ENCODE measurements around the gene TBC1D4. TPM values are rescaled to one million over a fixed set of nuclear protein-coding genes. Genes with fewer than 3 reads are reported as not detected.

The TBC1D4 gene
- total RNA-seq, 1 experiment from 2014 or later: 19.5 TPM

- H2AFZ ChIP-seq: no peak overlapping the region
- no peak overlapping the region for H3K4me3 ChIP-seq
- 0 out of 2 replicates have a peak, but pooled peaks cover 14% of the 10 kb centered on the region for H3K79me2 ChIP-seq (ENCODE audit: low read depth)
- no peaks in the 10 kb centered on the region for H4K20me1 ChIP-seq (ENCODE audit: insufficient read depth)
- no peak for DNase-seq
- BruUV-seq (replicated peaks): no TSS peak
- ChIA-PET CTCF (no interaction called here), POLR2A (ENCODE audit: unreplicated experiment) (no interaction called here)
- H3K36me3 ChIP-seq (ENCODE audit: low read depth): no peaks in the 10 kb centered on the region
- no peak overlapping the region for H3K27ac ChIP-seq
- H3K9me3 ChIP-seq (ENCODE audit: insufficient read depth, low read depth): 0 out of 2 replicates have a peak, but pooled peaks cover 6% of the 10 kb centered on the region
- H3K27me3 ChIP-seq (ENCODE audit: insufficient read depth, low read depth): no peaks in the 10 kb centered on the region
- TF ChIP-seq EZH2 (IDR thresholded peaks at IDR 0.05; ENCODE audit: low read depth): no peak
- no peak for TF ChIP-seq CTCF (conservative IDR thresholded peaks at IDR 0.05)
- H3K9me2 ChIP-seq (ENCODE audit: insufficient read depth): no peaks in the 10 kb centered on the region
- H3F3A ChIP-seq (ENCODE audit: insufficient read depth, low read depth): no peaks in the 10 kb centered on the region
- H3K4me1 ChIP-seq (replicated peaks; ENCODE audit: insufficient read depth): no peaks in the 10 kb centered on the region; the same call in 1 of the 2 replicates
- no peak overlapping the region for H3K4me2 ChIP-seq
- intact Hi-C loops (cut with micrococcal nuclease; ENCODE audit: unreplicated experiment): no loop called here
Observed at GRCh38 chr13:75460644-75461043, 21.3 kb downstream of the TBC1D4 start.

GRCh38 chr13:75458696-75459422 is 23.1 kb downstream of the TBC1D4 start:
- no peak overlapping the region for H3K27ac ChIP-seq
- TF ChIP-seq EZH2 (IDR thresholded peaks at IDR 0.05; ENCODE audit: low read depth) (no peak), CTCF (conservative IDR thresholded peaks at IDR 0.05) (no peak)
- H4K20me1 ChIP-seq (ENCODE audit: insufficient read depth): no peaks in the 10 kb centered on the region
- no peaks in the 10 kb centered on the region for H3F3A ChIP-seq (ENCODE audit: insufficient read depth, low read depth)
- intact Hi-C loops (cut with micrococcal nuclease; ENCODE audit: unreplicated experiment): no loop called here
- no peaks in the 10 kb centered on the region for H3K36me3 ChIP-seq (ENCODE audit: low read depth)
- POLR2A ChIA-PET (ENCODE audit: unreplicated experiment): no interaction called here
- BruUV-seq (replicated peaks): no TSS peak
- no peak overlapping the region for H2AFZ ChIP-seq
- no peaks in the 10 kb centered on the region for H3K9me3 ChIP-seq (ENCODE audit: insufficient read depth, low read depth)
- no peaks in the 10 kb centered on the region for H3K9me2 ChIP-seq (ENCODE audit: insufficient read depth)
- H3K4me1 ChIP-seq (replicated peaks; ENCODE audit: insufficient read depth): no peaks in the 10 kb centered on the region; the same call in 1 of the 2 replicates
- no peaks in the 10 kb centered on the region for H3K27me3 ChIP-seq (ENCODE audit: insufficient read depth, low read depth)
- H3K4me2 ChIP-seq: no peak overlapping the region
- no peak for DNase-seq
- CTCF ChIA-PET: no interaction called here
- peaks cover 10% of the 10 kb centered on the region; the same call in 1 of the 2 replicates for H3K79me2 ChIP-seq (ENCODE audit: low read depth)
- H3K4me3 ChIP-seq: no peak overlapping the region

GRCh38 chr13:75455962-75456361 is 26.0 kb downstream of the TBC1D4 start:
- TF ChIP-seq CTCF (conservative IDR thresholded peaks at IDR 0.05): no peak
- TF ChIP-seq EZH2 (IDR thresholded peaks at IDR 0.05; ENCODE audit: low read depth): no peak
- intact Hi-C loops (cut with micrococcal nuclease; ENCODE audit: unreplicated experiment): no loop called here
- BruUV-seq (replicated peaks): no TSS peak
- Histone ChIP-seq H4K20me1 (ENCODE audit: insufficient read depth) (no peaks in the 10 kb centered on the region), H2AFZ (no peak overlapping the region), H3K4me1 (replicated peaks; ENCODE audit: insufficient read depth) (no peaks in the 10 kb centered on the region; the same call in 1 of the 2 replicates), H3K36me3 (ENCODE audit: low read depth) (no peaks in the 10 kb centered on the region), H3K27me3 (ENCODE audit: insufficient read depth, low read depth) (no peaks in the 10 kb centered on the region), H3K4me2 (no peak overlapping the region), H3K4me3 (no peak overlapping the region), H3K9me2 (ENCODE audit: insufficient read depth) (no peaks in the 10 kb centered on the region), H3K9me3 (ENCODE audit: insufficient read depth, low read depth) (no peaks in the 10 kb centered on the region), H3K27ac (no peak overlapping the region), H3F3A (ENCODE audit: insufficient read depth, low read depth) (no peaks in the 10 kb centered on the region), H3K79me2 (ENCODE audit: low read depth) (peaks cover 19% of the 10 kb centered on the region)
- ChIA-PET CTCF (no interaction called here), POLR2A (ENCODE audit: unreplicated experiment) (no interaction called here)
- DNase-seq: no peak
